Fibroblast of mammary gland (primary cell): ENCODE results near the gene MOB2.
"Not testable (repeated sequence)": the region's sequence is repeated elsewhere in the genome, so short reads cannot be mapped to it uniquely, and the experiment has no call there.

Source experiments
- DNase-seq: peaks from one replicate; pipeline ENCODE4 v3.0.0-alpha.2; 2010; ENCODE audit warnings: low read depth
- H3K4me3 ChIP-seq: 2 replicates; pipeline ENCODE4 v1.5.1; 2011; ENCODE audit warnings: low read depth, mild to moderate bottlenecking, low read length, moderate library complexity; ENCODE audit not compliant: control insufficient read depth
- TF ChIP-seq, protein P1 (sequence below): conservative IDR thresholded peaks from 2 replicates; pipeline ENCODE4 v1.5.1; 2011; ENCODE audit warnings: low read depth, low read length, inconsistent platforms; ENCODE audit not compliant: control insufficient read depth, insufficient read depth

MOB2 gene

DNA sequence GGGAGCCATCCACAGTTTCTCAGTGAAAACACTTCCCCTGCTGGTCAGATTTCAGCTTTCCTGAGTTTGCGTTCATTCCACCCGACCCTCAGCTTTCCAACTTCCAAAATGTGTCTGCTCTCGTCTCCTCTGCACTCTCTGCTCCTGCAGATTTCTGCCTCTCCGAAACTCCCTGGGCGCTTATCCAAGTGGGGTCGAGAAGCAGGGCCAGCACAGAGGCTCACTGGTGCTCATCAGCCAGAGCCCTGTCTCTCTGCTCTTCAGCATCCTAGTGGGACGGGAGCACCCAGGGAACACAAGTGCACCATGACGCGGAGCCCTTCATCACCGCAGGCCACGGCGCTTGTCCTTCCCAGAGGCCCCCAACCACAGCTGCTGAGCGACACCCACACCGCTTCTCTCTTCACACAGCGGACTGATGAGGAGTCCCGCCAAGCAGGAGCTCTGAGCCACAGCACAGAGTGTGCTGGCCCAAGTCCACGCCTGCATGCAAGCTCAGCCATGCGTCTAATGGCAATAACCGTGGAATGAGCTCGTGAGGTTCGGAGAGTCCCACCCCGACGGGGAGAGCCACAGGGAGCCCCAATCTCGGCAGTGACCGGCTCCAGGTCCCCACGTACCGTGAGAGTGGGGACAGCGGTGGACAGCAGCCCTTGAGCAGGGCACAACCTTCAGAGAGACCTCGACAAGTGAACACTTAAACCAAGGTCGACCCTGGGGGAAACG lies 27.9 kb upstream of the MOB2 start:
- TF ChIP-seq, protein P1, sequence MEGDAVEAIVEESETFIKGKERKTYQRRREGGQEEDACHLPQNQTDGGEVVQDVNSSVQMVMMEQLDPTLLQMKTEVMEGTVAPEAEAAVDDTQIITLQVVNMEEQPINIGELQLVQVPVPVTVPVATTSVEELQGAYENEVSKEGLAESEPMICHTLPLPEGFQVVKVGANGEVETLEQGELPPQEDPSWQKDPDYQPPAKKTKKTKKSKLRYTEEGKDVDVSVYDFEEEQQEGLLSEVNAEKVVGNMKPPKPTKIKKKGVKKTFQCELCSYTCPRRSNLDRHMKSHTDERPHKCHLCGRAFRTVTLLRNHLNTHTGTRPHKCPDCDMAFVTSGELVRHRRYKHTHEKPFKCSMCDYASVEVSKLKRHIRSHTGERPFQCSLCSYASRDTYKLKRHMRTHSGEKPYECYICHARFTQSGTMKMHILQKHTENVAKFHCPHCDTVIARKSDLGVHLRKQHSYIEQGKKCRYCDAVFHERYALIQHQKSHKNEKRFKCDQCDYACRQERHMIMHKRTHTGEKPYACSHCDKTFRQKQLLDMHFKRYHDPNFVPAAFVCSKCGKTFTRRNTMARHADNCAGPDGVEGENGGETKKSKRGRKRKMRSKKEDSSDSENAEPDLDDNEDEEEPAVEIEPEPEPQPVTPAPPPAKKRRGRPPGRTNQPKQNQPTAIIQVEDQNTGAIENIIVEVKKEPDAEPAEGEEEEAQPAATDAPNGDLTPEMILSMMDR = peak; percentile 2
- no peak for DNase-seq
- H3K4me3 ChIP-seq = no peak overlapping the region

DNA sequence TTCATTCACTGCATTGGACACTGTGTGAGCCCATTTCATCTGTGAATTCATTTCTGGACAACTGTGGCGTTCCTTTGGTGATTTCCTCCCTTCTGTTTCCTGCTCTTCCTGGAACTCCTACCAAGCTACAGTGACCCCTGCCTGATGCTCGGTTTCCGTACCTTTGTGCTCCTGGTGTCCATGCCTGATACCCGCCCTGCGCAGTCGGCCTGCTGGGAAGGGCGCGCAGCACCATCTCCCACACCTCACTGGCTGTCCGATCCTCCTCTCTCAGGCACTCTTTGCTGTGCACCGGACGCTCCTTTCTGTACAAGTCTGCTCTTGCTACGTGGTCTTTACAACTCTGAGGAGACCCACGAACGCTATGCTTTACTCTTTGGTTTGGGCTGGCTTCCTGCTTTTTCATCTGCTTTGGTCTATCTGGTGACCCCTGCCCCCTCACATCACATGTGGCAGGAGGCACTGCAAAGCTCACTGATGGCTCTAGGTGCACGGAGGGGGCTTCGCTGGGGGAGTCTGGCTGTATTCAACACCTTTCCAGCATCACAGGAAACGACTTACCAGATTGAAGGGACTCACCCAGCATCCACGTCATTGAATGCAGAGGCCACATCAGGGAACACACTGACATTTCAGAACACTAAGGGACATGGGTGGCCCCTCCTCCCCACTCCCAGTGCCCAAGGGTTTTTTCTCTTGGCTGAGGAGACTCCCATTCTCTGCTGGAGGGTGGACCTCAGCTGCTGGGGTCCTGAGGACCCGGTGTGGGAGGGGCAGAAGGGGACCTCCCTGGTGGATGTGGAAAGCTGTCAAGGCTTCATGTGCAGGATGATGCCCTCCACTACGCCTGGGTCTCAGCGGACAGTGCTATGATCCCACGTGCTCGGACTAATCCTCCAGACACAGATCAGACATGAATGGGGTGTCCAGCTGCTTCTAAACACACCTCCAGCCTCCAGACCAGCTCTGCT lies 27.0 kb upstream of the MOB2 start:
- H3K4me3 ChIP-seq = no peak overlapping the region
- TF ChIP-seq, protein P1 = no peak
- no peak for DNase-seq

DNA sequence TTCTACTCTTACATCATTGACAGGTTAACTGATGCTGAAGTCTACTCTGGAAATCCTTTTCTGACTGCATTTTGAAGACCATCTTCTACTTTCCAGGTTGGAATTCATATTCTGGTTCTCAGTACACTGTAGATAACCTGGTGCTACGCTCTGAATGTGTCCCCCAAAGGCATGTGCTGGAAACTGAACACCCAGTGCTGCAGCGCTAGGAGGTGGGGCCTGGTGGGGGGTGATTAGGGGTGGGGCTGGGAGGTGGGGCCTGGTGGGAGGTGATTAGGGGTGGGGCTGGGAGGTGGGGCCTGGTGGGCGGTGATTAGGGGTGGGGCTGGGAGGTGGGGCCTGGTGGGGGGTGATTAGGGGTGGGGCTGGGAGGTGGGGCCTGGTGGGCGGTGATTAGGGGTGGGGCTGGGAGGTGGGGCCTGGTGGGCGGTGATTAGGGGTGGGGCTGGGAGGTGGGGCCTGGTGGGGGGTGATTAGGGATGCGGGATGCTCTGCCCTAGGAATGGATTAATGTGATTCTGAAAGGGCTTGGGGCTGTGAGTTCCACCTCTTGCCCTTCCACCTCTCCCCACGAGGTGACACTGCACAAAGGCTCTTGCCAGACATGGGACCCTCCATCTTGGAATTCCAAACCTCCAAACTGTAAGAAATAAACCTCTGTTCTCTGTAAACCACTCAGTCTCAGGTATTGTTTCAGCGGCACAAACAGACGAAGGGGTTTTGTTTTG lies 26.1 kb upstream of the MOB2 start:
- not testable (repeated sequence) for H3K4me3 ChIP-seq, DNase-seq

DNA sequence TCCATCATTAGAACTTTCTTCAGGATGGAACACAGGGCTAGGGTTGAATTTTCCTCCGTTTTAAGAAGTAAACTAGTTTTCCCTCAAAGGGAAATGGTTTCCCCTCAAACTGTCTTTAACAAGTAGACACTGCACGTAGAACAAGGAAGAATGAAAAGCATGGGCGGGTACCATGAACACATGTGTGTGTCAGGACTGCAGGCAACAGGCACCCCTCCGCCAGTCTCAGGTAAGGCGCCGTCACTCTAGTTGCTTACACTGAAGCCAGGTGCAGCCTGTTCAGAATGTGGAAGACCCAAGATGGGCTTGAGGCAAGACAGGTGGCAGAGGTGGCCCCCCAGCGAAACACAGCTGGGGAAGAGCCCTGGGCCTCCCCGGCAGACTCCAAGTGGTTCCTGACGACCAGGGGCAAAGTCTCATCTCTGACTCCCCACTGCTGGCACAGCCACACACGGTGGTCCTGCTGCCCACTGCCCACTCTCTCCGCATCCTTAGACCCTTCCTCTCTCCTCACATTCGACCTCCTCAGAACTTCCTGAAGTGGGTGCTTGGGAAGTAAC lies 25.4 kb upstream of the MOB2 start:
- TF ChIP-seq, protein P1 = no peak
- no peak for DNase-seq
- H3K4me3 ChIP-seq = no peak overlapping the region

DNA sequence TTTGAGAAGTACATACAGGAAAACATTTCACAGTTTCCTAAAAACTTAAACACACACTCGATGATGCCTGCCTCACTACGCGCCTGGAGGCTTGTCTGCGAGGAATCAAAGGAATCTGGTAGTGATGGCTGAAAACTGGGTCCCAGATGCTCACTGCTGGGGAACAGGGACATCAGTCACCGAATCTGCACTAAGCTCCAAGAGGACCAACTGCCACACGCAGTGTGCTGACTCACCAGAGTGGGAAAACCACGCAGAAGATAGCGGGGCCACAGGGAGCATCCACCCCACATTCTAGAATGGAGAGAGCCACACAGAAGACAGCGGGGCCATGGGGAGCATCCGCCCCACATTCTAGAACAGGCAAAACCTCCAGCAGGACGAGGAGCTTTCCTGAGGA lies 24.3 kb upstream of the MOB2 start:
- H3K4me3 ChIP-seq = no peak overlapping the region
- no peak for DNase-seq
- TF ChIP-seq, protein P1 = no peak

DNA sequence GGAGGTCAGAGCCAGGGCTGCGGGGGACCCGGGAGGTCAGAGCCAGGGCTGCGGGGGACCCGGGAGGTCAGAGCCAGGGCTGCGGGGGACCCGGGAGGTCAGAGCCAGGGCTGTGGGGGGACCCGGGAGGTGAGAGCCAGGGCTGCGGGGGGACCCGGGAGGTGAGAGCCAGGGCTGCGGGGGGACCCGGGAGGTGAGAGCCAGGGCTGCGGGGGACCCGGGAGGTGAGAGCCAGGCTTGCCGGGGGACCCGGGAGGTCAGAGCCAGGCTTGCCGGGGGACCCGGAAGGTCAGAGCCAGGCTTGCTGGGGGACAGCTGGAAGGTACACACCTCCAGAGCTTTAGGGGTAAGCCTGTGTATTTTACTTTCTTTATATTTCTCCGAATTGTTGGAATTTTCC lies 23.8 kb upstream of the MOB2 start:
- H3K4me3 ChIP-seq, DNase-seq: not testable (repeated sequence)

DNA sequence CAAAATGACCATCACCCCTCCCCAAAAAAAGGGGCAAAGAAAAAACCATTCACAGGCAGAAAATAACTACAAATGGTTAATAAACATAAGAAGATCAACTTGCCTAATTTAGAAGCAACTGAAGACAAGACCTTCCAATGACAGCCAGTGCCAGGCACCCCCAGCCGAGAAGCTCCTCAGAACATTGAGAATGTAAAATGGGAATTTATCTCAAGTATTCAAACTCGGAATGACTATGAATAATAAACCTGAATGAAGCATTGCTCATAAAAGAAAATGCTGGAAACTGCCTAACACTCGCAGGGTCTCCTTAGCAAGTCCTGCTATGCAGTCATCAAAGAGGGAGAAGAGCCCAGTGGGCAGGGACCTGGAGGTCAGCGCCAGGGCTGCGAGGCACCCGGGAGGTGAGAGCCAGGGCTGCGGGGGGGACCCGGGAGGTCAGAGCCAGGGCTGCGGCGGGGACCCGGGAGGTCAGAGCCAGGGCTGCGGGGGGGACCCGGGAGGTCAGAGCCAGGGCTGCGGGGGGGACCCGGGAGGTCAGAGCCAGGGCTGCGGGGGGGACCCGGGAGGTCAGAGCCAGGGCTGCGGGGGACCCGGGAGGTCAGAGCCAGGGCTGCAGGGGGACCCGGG lies 23.2 kb upstream of the MOB2 start:
- DNase-seq = no peak
- no peak overlapping the region for H3K4me3 ChIP-seq
- TF ChIP-seq, protein P1 = no peak
